SK-N-MC (cell line): ENCODE results near the gene PRIMPOL.
"Not testable (repeated sequence)": the region's sequence is repeated elsewhere in the genome, so short reads cannot be mapped to it uniquely, and the experiment has no call there.

Experiments
- DNase-seq: peaks from one replicate; pipeline ENCODE4 v3.0.0-alpha.2; 2011; ENCODE audit warnings: low read depth, low spot score
- H3K27ac ChIP-seq: fragments of 200-600 bp; sonication (generic); 2 replicates; pipeline ENCODE4 v1.5.1; 2016; ENCODE audit warnings: mixed run types
- H3K36me3 ChIP-seq: fragments of 200-600 bp; sonication (generic); 2 replicates; pipeline ENCODE4 v1.6.1; 2017; ENCODE audit warnings: antibody characterized with exemption, low read length, mixed read lengths; ENCODE audit not compliant: insufficient read depth
- H3K4me3 ChIP-seq: fragments of 200-600 bp; sonication (generic); 2 replicates; pipeline ENCODE4 v1.5.1; 2016
- H3K9ac ChIP-seq: fragments of 200-600 bp; sonication (generic); 2 replicates; pipeline ENCODE4 v1.8.0; 2017; ENCODE audit warnings: mixed run types, mixed read lengths; ENCODE audit not compliant: insufficient read length
- H3K9me3 ChIP-seq: fragments of 200-600 bp; sonication (generic); 2 replicates; pipeline ENCODE4 v1.6.1; 2017; ENCODE audit warnings: low read depth, mild to moderate bottlenecking, antibody characterized with exemption, low read length, moderate library complexity, mixed read lengths
- EZH2 ChIP-seq: fragments of 200-600 bp; sonication (generic); IDR thresholded peaks from one replicate; pipeline ENCODE4 v1.6.1; 2017; ENCODE audit warnings: antibody characterized with exemption
- FOXP2 ChIP-seq: optimal IDR thresholded peaks from 2 replicates; pipeline ENCODE3; 2011; ENCODE audit warnings: mild to moderate bottlenecking, moderate library complexity; ENCODE audit not compliant: insufficient read depth; ENCODE audit errors: extremely low read length, control extremely low read depth
- POLR2AphosphoS5 ChIP-seq: IDR thresholded peaks from 2 replicates; pipeline ENCODE4 v1.6.1; 2012; ENCODE audit warnings: mild to moderate bottlenecking, low read depth, low read length, borderline replicate concordance

PRIMPOL gene, protein sequence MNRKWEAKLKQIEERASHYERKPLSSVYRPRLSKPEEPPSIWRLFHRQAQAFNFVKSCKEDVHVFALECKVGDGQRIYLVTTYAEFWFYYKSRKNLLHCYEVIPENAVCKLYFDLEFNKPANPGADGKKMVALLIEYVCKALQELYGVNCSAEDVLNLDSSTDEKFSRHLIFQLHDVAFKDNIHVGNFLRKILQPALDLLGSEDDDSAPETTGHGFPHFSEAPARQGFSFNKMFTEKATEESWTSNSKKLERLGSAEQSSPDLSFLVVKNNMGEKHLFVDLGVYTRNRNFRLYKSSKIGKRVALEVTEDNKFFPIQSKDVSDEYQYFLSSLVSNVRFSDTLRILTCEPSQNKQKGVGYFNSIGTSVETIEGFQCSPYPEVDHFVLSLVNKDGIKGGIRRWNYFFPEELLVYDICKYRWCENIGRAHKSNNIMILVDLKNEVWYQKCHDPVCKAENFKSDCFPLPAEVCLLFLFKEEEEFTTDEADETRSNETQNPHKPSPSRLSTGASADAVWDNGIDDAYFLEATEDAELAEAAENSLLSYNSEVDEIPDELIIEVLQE

GRCh38 chr4:184649026-184649970, at the start of gene PRIMPOL, which contains the start of gene CASP3:
TSS of gene PRIMPOL (plus strand) at chr4:184649738. CDS start at chr4:184657141, 7,403 bp downstream.
TSS of gene CASP3 (minus strand) at chr4:184649447. CDS start at chr4:184638453, 10,994 bp downstream.
- Histone ChIP-seq H3K4me3 (peak within 1 kb of the TSS; percentile 96), H3K36me3 (peaks cover 3% of the 10 kb centered on the region; the same call in 1 of the 2 replicates), H3K9me3 (no peaks in the 10 kb centered on the region), H3K9ac (peak within 1 kb of the TSS; percentile 92), H3K27ac (peak within 1 kb of the TSS; percentile 75)
- DNase-seq, result peak; percentile 53
- TF ChIP-seq POLR2AphosphoS5 (peak; percentile 86), FOXP2 (no peak)

DNA sequence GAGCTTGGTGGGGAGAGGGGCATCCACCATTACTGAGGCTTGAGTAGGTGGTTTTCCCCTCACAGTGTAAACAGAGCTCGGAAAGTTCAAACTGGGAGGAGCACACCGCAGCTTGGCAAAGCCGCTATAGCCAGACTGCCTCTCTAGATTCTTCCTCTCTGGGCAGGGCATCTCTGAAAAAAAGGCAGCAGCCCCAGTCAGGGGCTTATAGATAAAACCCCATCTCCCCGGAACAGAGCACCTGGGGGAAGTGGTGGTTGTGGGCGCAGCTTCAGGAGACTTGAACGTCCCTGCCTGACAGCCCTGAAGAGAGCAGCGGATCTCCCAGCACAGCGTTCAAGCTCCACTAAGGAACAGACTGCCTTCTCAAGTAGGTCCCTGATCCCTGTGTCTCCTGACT, 48.6 kb upstream of the PRIMPOL start:
- H3K4me3 ChIP-seq, H3K36me3 ChIP-seq, H3K9me3 ChIP-seq, H3K9ac ChIP-seq, H3K27ac ChIP-seq, DNase-seq: not testable (repeated sequence)

GRCh38 chr4:184602857-184603256, 46.7 kb upstream of the PRIMPOL start:
- not testable (repeated sequence) for H3K27ac ChIP-seq, DNase-seq, H3K36me3 ChIP-seq, H3K4me3 ChIP-seq, H3K9ac ChIP-seq, H3K9me3 ChIP-seq

DNA sequence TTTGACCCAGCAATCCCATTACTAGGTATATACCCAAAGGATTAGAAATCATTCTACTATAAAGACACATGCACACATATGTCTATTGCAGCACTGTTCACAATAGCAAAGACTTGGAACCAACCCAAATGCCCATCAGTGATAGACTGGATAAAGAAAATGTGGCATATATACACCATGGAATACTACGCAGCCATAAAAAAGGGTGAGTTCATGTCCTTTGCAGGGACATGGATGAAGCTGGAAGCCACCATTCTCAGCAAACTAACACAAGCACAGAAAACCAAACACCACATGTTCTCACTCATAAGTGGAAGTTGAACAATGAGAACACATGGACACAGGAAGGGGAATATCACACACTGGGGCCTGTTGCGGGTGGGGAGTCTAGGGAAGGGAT, 42.1 kb upstream of the PRIMPOL start:
- H3K9me3 ChIP-seq, H3K27ac ChIP-seq, H3K36me3 ChIP-seq, H3K4me3 ChIP-seq, DNase-seq, H3K9ac ChIP-seq: not testable (repeated sequence)

GRCh38 chr4:184612074-184612473, 37.5 kb upstream of the PRIMPOL start:
- Histone ChIP-seq H3K9ac (no peak overlapping the region), H3K36me3 (no peaks in the 10 kb centered on the region), H3K4me3 (no peak overlapping the region), H3K27ac (no peak overlapping the region), H3K9me3 (no peaks in the 10 kb centered on the region)
- TF ChIP-seq POLR2AphosphoS5 (no peak), EZH2 (no peak), FOXP2 (no peak)
- no peak for DNase-seq

DNA sequence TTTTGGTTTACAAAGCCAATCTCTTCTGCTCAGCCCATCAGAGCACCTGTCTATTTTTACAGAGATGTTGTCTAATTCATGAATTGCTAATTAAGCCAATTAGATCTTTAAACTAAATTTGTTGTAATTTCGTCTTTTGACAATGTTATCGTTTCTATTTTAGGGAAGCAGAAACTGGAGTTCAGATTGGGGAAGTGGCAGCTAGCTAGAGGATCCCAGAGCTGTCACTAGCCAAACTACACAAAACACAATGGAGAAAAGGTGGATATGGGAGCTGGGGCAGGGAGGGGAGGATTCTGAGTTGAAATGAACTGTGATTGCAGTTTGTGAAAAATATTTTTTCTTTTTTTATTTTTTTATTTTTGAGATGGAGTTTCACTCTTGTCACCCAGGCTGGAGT, 36.1 kb upstream of the PRIMPOL start:
- no peak overlapping the region for H3K27ac ChIP-seq
- no peak for DNase-seq
- no peaks in the 10 kb centered on the region for H3K36me3 ChIP-seq

GRCh38 chr4:184614509-184614908, 35.0 kb upstream of the PRIMPOL start:
- H3K9ac ChIP-seq, result no peak overlapping the region
- H3K27ac ChIP-seq, result no peak overlapping the region
- no peak overlapping the region for H3K4me3 ChIP-seq
- TF ChIP-seq FOXP2, result no peak
- TF ChIP-seq EZH2, result no peak
- TF ChIP-seq POLR2AphosphoS5, result no peak
- no peak for DNase-seq
- H3K36me3 ChIP-seq, result no peaks in the 10 kb centered on the region
- H3K9me3 ChIP-seq, result no peaks in the 10 kb centered on the region

More for the DNA sequence above, 36.1 kb upstream of the PRIMPOL start:
- TF ChIP-seq EZH2 (no peak), FOXP2 (no peak), POLR2AphosphoS5 (no peak)
- Histone ChIP-seq H3K4me3 (no peak overlapping the region), H3K9ac (no peak overlapping the region), H3K9me3 (no peaks in the 10 kb centered on the region)

DNA sequence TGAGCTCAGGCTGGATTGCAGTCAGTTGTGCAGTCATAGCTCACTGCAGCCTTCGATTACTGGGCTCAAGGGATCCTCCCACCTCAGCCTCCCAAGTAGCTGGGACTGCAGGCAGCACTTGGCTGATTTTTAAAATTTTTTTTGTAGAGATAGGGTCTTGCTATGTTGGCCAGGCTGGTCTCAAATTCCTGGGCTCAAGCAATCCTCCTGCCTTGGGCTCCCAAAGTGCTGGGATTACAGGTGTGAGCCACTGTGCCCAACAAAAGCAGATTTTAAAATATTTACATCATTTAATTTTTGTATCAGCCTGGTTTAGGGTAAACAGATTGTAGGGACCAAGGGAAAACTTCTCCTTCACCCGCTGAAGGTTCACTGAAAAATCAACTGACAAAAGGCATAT, 33.4 kb upstream of the PRIMPOL start:
- H3K27ac ChIP-seq, H3K4me3 ChIP-seq, H3K9ac ChIP-seq, H3K36me3 ChIP-seq, DNase-seq, H3K9me3 ChIP-seq: not testable (repeated sequence)
